A549 (cell line): ENCODE measurements around the gene PPP4R4. TPM values are rescaled to one million over a fixed set of nuclear protein-coding genes. Genes with fewer than 3 reads are reported as not detected.

Experiments
- ATAC-seq, 2 experiments: fragments of 200-7000 bp in 1 of 2; fragments of >200 bp in 1 of 2; cut with Nextera tagmentation in 1 of 2; cut with Tn5 transposase in 1 of 2; 3 replicates each; pipeline versions ENCODE4 v1.8.0 to v1.9.1; 2018 to 2020; ENCODE audit warnings: mild to moderate bottlenecking in 1 of 2, moderate library complexity in 1 of 2
- CTCF ChIA-PET: fragments of 300-600 bp; sonication (Branson Sonifier 250); formaldehyde crosslinking; extraction: SDS; loops from one replicate; lab custom pipeline; 2021; ENCODE audit warnings: antibody characterized with exemption, inconsistent platforms; lab: Yijun Ruan, JAX
- POLR2A ChIA-PET: fragments of 350-600 bp; formaldehyde crosslinking; extraction: SDS; loops from one replicate; lab custom pipeline; 2021; ENCODE audit warnings: antibody characterized with exemption, inconsistent platforms; lab: Yijun Ruan, JAX
- DNase-seq, 2 experiments: peaks; one replicate each; pipeline versions ENCODE4 v3.0.0 to v3.0.0-alpha.2; 2011 to 2016; ENCODE audit warnings: low read depth in 1 of 2, low spot score in 1 of 2
- FAIRE-seq: peaks from 2 replicates; lab custom pipeline; 2011; peaks lifted over from hg19 to GRCh38; lab: Jason Lieb, UNC
- H3K27ac ChIP-seq, 2 experiments: fragments of >200 bp; sonication (Bioruptor Twin); formaldehyde crosslinking; 3 replicates each; pipeline ENCODE4 v1.5.1; 2016 to 2017
- H3K4me1 ChIP-seq: fragments of >200 bp; sonication (Bioruptor Twin); formaldehyde crosslinking; 3 replicates; pipeline ENCODE4 v1.6.1; 2016
- H3K4me2 ChIP-seq: fragments of >200 bp; sonication (Bioruptor Twin); formaldehyde crosslinking; 3 replicates; pipeline ENCODE4 v1.6.1; 2016
- H3K4me3 ChIP-seq: fragments of >200 bp; sonication (Bioruptor Twin); formaldehyde crosslinking; 3 replicates; pipeline ENCODE4 v1.5.1; 2016
- H3K9me3 ChIP-seq: fragments of >200 bp; sonication (Bioruptor Twin); formaldehyde crosslinking; 3 replicates; pipeline ENCODE4 v1.6.1; 2016
- ATOH8 ChIP-seq: fragments of 250-450 bp; sonication (Bioruptor Pico); IDR thresholded peaks from 2 replicates; pipeline ENCODE4 v1.5.0; 2020; ENCODE audit warnings: low read depth, mild to moderate bottlenecking, moderate library complexity
- CBX8 ChIP-seq: fragments of 200-600 bp; sonication (generic); IDR thresholded peaks from 2 replicates; pipeline ENCODE4 v1.6.1; 2016
- CEBPB ChIP-seq, 2 experiments: fragments of >200 bp in 1 of 2; sonication (Bioruptor Twin) in 1 of 2; formaldehyde crosslinking in 1 of 2; IDR thresholded peaks; 2 replicates each; pipeline ENCODE4 v1.6.1; 2012 to 2016
- CHD2 ChIP-seq: fragments of 150-350 bp; IDR thresholded peaks from 2 replicates; pipeline ENCODE4 v1.6.1; 2014; ENCODE audit warnings: low read length; ENCODE audit not compliant: partially characterized antibody
- CHD4 ChIP-seq: fragments of 200-600 bp; sonication (generic); IDR thresholded peaks from 2 replicates; pipeline ENCODE4 v1.6.1; 2016; ENCODE audit warnings: antibody characterized with exemption, mild to moderate bottlenecking, borderline replicate concordance
- CTCF ChIP-seq: fragments of >200 bp; sonication (Bioruptor Twin); formaldehyde crosslinking; IDR thresholded peaks from 3 replicates; pipeline ENCODE4 v1.5.1; 2016
- FOSL2 ChIP-seq, 2 experiments: fragments of 450-650 bp in 1 of 2; fragments of >200 bp in 1 of 2; sonication (Bioruptor Twin) in 1 of 2; formaldehyde crosslinking; IDR thresholded peaks; 2 replicates each; pipeline versions ENCODE4 v1.5.0 to v1.6.1; 2016 to 2020; ENCODE audit warnings: mild to moderate bottlenecking in 1 of 2, moderate library complexity in 1 of 2
- MAFK ChIP-seq: fragments of 450-650 bp; IDR thresholded peaks from 2 replicates; pipeline ENCODE4 v1.6.1; 2014; ENCODE audit not compliant: partially characterized antibody
- MAZ ChIP-seq: fragments of 150-350 bp; IDR thresholded peaks from 2 replicates; pipeline ENCODE4 v1.6.1; 2014; ENCODE audit warnings: antibody characterized with exemption, low read depth, low read length, borderline replicate concordance
- PHF8 ChIP-seq: fragments of 200-600 bp; sonication (generic); IDR thresholded peaks from 2 replicates; pipeline ENCODE4 v1.6.1; 2016; ENCODE audit warnings: low read depth, mild to moderate bottlenecking, antibody characterized with exemption, moderate library complexity, borderline replicate concordance
- RAD21 ChIP-seq, 2 experiments: fragments of >200 bp in 1 of 2; sonication (Bioruptor Twin) in 1 of 2; formaldehyde crosslinking in 1 of 2; IDR thresholded peaks in 1 of 2; conservative IDR thresholded peaks in 1 of 2; 2 replicates in 1 of 2; 3 replicates in 1 of 2; pipeline ENCODE4 v1.6.1; 2012 to 2018; ENCODE audit warnings: inconsistent platforms in 1 of 2
- RARB ChIP-seq: fragments of 250-450 bp; sonication (Bioruptor Pico); IDR thresholded peaks from 2 replicates; pipeline ENCODE4 v1.8.0; 2021; ENCODE audit warnings: mild to moderate bottlenecking, moderate library complexity
- RFX5 ChIP-seq: fragments of 450-650 bp; IDR thresholded peaks from 2 replicates; pipeline ENCODE4 v1.7.1; 2014; ENCODE audit warnings: antibody characterized with exemption, mild to moderate bottlenecking, moderate library complexity
- SMC3 ChIP-seq: fragments of >200 bp; sonication (Bioruptor Twin); formaldehyde crosslinking; IDR thresholded peaks from 3 replicates; pipeline ENCODE4 v1.6.1; 2018; ENCODE audit warnings: inconsistent platforms
- TFCP2L1 ChIP-seq: fragments of 250-450 bp; sonication (Bioruptor Pico); IDR thresholded peaks from 2 replicates; pipeline ENCODE4 v1.5.0; 2021; ENCODE audit warnings: mild to moderate bottlenecking
- TP53 ChIP-seq: fragments of 250-450 bp; sonication (Bioruptor Pico); IDR thresholded peaks from 2 replicates; pipeline ENCODE4 v1.5.0; 2021; ENCODE audit warnings: mild to moderate bottlenecking, moderate library complexity
- USF2 ChIP-seq: fragments of 450-650 bp; IDR thresholded peaks from 2 replicates; pipeline ENCODE4 v1.6.1; 2014; ENCODE audit warnings: antibody characterized with exemption
- ZC3H11A ChIP-seq: fragments of 450-650 bp; IDR thresholded peaks from 2 replicates; pipeline ENCODE4 v1.6.1; 2014; ENCODE audit warnings: antibody characterized with exemption, mild to moderate bottlenecking
- ZNF302 ChIP-seq: fragments of 250-450 bp; sonication (Bioruptor Pico); IDR thresholded peaks from 2 replicates; pipeline ENCODE4 v1.9.0; 2021; ENCODE audit warnings: inconsistent platforms, mild to moderate bottlenecking, moderate library complexity
- WGBS: methylation state at CpG from one replicate; pipeline ENCODE4 v1.1.6; 2017; ENCODE audit errors: missing lambda C conversion rate; 5-methylcytosine and 5-hydroxymethylcytosine counted together
- polyA plus RNA-seq, 4 experiments: library from polyadenylated mRNA; depleted of rRNA in 3 of 4; stranded (reverse); fragments of >200 nt; fragmentation: RNase III in 1 of 4; extraction: RNeasy Plus Mini Kit Qiagen cat#74134 plus additional on column Dnase treatment in 1 of 4; gene quantifications; 2 replicates in 3 of 4; 3 replicates in 1 of 4; pipeline ENCODE4 v1.2.3, GENCODE V29; 2011 to 2017

The PPP4R4 gene
- polyA plus RNA-seq, 2 of the 4 experiments (the other 2 are of a cell fraction): 0.12 to 0.25 TPM

- H3K9me3 ChIP-seq: no peaks in the 10 kb centered on the region
- H3K4me2 ChIP-seq: no peak overlapping the region
- no peak for TF ChIP-seq ZNF302 (CRISPR knock-in tag)
- TF ChIP-seq CEBPB (IDR thresholded peaks at IDR 0.05): no peak
- no peak for TF ChIP-seq USF2
- TF ChIP-seq RARB (CRISPR knock-in tag): no peak
- no peak for TF ChIP-seq RAD21 (conservative IDR thresholded peaks at IDR 0.05 in 1 of 2, IDR thresholded peaks at IDR 0.05 in 1 of 2)
- no peak for TF ChIP-seq TP53 (CRISPR knock-in tag)
- no peak for TF ChIP-seq CBX8
- TF ChIP-seq RFX5: no peak
- POLR2A ChIA-PET: no interaction called here
- 21% methylated on average over 8 of the region's 8 CpGs for WGBS
- CTCF ChIA-PET: interaction anchor here (1.3 kb wide), 1 partner anchor 173 kb away, joined by 3 read pairs; no protein-coding TSS in a partner anchor
- no peak overlapping the region for H3K27ac ChIP-seq
- no peaks in the 10 kb centered on the region for H3K4me1 ChIP-seq
- no peak overlapping the region for H3K4me3 ChIP-seq
- no peak for DNase-seq
- FAIRE-seq: no peak
- ATAC-seq: no peak
Measured at GRCh38 chr14:94313991-94314655, 140.0 kb downstream of the PPP4R4 start.

GRCh38 chr14:94314890-94315289 lies 140.8 kb downstream of the PPP4R4 start:
- no peak for DNase-seq
- ChIA-PET POLR2A (no interaction called here), CTCF (interaction anchor here (0.6 kb wide), 1 partner anchor 1219 kb away, joined by 3 read pairs; no protein-coding TSS in a partner anchor)
- Histone ChIP-seq H3K4me1 (no peaks in the 10 kb centered on the region), H3K4me2 (no peak overlapping the region), H3K27ac (no peak overlapping the region), H3K9me3 (no peaks in the 10 kb centered on the region), H3K4me3 (no peak overlapping the region)
- TF ChIP-seq MAZ: no peak
- TF ChIP-seq MAFK: peak; percentile 79
- no peak for TF ChIP-seq RAD21 (conservative IDR thresholded peaks at IDR 0.05 in 1 of 2, IDR thresholded peaks at IDR 0.05 in 1 of 2)
- TF ChIP-seq CHD4: no peak
- WGBS: 49% methylated on average over 2 of the region's 2 CpGs
- FAIRE-seq: no peak
- no peak for ATAC-seq

GRCh38 chr14:94316692-94317091 lies 142.6 kb downstream of the PPP4R4 start:
- Histone ChIP-seq H3K4me2 (no peak overlapping the region), H3K4me3 (no peak overlapping the region), H3K4me1 (no peaks in the 10 kb centered on the region), H3K27ac (no peak overlapping the region), H3K9me3 (no peaks in the 10 kb centered on the region)
- 56% methylated on average over 1 of the region's 1 CpG for WGBS
- CTCF ChIA-PET: interaction anchor here (0.7 kb wide), 1 partner anchor 938 kb away, joined by 3 read pairs; no protein-coding TSS in a partner anchor
- no peak for DNase-seq
- no peak for ATAC-seq
- TF ChIP-seq ZC3H11A: no peak
- no peak for TF ChIP-seq CTCF
- TF ChIP-seq TP53 (CRISPR knock-in tag): no peak
- TF ChIP-seq CHD2: no peak
- TF ChIP-seq TFCP2L1 (CRISPR knock-in tag): no peak
- no peak for TF ChIP-seq PHF8
- no peak for TF ChIP-seq SMC3
- TF ChIP-seq ATOH8 (CRISPR knock-in tag): no peak
- TF ChIP-seq FOSL2 (IDR thresholded peaks at IDR 0.05): no peak
- TF ChIP-seq FOSL2 (CRISPR knock-in tag; IDR thresholded peaks at IDR 0.05): no peak
- POLR2A ChIA-PET: no interaction called here
- no peak for FAIRE-seq
